ENCODE measurements around the gene TNFAIP1.
"Not testable (repeated sequence)": the region's sequence is repeated elsewhere in the genome, so short reads cannot be mapped to it uniquely, and the experiment has no call there.

The TNFAIP1 gene

DNA sequence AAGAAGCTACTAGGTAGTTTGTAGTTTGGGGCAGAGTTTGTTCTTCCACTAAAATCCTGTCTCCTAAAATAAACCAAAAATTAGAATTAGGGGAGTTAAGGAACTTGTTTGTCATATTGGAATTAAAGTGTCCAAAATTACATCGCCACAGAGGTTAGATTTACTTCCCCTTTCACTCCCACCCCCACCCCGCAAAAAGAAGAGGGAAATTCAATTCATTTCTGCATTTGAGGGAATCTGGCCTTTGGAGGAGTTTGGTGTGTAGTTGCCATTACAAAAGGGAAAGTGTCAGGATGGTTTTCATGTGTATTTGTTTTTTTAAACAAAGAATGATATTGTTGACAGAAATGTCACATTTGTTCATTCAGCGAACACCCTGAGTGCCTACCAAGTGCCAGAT is 10.8 kb upstream of the TNFAIP1 start:
- DNase-seq (ENCODE audit: low spot score): no peak

GRCh38 chr17:28325211-28325610 is 10.3 kb upstream of the TNFAIP1 start:
- no peak for DNase-seq (ENCODE audit: low spot score)

DNA sequence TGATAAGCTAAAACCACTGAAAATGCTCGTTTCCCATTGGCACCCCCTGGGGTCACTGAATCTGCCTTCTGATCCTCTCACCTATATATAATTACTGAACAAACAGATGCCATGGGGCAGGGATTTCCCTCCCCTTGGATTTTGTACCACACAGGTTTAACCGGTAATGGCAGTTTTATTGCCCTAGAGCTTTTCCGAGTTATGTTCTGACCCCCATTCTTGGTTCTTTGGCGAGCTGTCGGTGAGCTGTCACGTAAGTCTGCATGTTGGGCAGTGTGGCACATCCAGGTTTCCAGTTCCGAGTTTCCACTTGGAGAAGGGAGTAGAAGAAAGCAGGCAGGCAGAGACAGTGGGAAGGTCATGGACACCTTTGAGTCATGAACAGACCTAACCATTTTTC is 9.4 kb upstream of the TNFAIP1 start:
- no peak for DNase-seq (ENCODE audit: low spot score)

DNA sequence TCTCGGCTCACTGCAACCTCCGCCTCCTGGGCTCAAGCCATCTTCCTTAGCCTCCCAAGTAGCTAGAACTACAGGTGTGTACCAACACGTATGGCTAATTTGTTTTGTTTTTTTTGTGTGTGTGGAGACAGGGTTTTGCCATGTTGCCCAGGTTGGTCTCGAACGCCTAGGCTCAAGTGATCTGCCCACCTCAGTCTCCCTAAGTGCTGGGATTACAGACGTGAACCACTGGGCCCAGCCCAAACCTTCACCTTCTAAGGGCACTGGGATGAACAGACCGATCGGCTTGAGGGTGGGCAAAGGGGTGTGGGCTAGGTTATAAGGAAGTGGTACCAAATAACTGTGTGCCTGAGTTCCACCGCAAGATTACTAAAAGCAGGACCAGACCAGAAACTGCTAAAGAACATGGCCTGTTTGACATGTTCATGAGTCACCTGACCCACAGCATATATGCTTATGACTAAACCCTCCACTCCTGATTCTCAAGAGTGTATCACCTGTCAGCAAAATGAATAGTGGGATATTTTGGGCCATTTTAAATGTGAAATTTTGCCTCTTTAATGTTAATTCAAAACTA is 8.4 kb upstream of the TNFAIP1 start:
- no peak for DNase-seq (ENCODE audit: low spot score)

DNA sequence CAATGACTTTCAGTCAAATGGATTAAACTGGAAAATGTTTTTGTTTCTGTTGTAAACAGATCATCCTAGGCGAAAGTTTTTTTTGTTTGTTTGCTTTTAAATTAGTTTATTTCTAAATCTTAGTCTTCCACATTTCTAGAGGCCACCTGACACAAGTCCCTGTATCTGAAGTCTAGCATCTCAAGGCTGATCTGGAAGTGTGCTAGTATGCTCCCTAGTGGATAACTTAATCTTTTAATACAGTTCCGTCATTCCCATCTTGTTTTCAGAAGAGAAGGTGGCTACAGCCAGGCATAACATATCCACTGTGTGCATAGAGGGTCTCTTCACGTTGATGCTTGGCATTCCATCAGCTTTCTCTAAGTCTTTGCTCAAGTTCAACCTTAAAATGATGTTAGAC is 7.9 kb upstream of the TNFAIP1 start:
- no peak for DNase-seq (ENCODE audit: low spot score)

DNA sequence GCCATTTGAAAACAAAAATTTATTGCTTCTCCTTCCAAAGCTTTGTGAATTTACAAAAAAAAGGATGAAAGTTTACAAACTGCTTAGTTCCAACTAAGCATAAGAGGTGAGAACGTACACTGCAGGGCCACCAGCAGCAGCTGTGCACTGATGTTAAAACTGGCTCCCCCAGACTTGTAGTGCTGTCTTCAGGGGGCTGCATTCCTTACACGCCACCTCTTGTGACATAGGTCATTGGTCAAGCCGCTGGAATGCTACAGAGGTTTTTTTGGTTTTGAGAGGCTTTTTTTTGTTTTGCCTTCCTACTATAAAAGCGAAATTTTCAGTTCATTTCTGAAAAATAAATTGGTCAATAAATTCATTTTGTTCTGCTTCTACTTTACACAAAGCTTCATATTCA is 7.2 kb upstream of the TNFAIP1 start:
- no peak for DNase-seq (ENCODE audit: low spot score)

DNA sequence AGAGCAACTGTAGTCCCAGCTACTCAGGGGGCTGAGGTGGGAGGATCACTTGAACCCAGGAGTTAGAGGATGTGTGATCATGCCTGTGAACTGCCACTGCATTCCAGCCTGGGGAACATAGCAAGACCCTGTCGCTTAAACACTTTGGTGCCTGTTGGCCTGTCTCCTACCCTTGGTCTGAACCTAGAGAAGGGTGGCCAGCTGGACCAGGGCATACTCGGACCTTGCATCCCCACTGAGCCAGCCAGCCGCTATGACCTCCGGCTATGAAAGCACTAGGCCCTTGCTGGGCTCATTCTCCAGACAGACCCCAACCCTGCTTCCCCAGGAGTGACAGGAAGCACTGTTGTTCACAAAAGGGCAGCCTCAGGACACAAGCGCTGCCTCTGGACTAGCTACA is 4.9 kb upstream of the TNFAIP1 start:
- no peak for DNase-seq (ENCODE audit: low spot score)

DNA sequence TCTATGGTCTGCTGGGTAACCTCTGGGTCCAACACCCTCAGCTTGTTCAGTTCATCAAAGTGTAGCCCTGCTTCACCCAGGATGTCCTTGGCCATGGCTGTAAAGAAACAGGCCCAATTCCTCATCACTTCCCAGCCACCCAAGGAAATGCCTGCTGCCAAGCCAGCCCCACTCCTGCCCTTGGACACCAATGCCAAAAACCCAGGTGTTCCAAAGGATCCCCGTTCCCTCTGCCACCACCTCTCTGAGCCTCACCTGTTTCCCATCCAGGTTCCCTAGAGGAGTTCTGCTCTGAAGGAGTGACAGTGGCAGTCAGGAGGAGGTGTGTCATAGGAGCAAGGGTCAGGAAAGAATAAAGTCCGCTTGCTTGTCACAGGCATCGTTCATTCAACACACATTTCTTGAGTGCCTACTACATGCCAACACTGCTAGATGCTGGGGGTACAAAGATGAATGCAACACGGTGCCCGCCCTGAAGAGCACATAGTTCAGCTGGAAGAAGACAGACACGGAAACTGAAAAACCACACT is 3.6 kb upstream of the TNFAIP1 start:
- DNase-seq (ENCODE audit: low spot score): no peak

GRCh38 chr17:28333083-28333746 is 2.3 kb upstream of the TNFAIP1 start:
- no peak for DNase-seq (ENCODE audit: low spot score)

DNA sequence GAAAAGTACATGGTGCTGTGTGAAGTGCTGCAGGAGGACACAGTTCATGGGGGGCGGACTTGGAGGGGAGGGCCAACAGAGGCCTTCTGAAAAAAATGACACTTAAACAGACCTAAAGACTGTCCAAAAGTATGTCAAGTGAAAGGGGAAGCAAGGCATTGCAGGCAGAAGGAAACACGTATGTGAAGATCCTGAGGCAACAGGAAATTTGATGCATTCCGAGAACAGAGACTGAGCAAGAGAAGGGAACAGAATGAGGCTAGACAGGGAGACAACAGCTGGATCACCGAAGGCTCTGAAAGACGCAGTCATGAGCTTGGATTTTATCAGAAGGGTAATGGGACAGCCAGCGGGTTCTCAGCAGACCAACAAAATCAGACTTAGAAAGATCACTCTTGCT is 1.4 kb upstream of the TNFAIP1 start:
- no peak for DNase-seq (ENCODE audit: low spot score)

GRCh38 chr17:28334666-28335200 is 828 bp upstream of the TNFAIP1 start:
- DNase-seq (ENCODE audit: low spot score): no peak

GRCh38 chr17:28335959-28336871 is 654 bp downstream of the TNFAIP1 start:
- no peak for DNase-seq (ENCODE audit: low spot score)

GRCh38 chr17:28338056-28338768 is 2.7 kb downstream of the TNFAIP1 start:
- no peak for DNase-seq (ENCODE audit: low spot score)

- DNase-seq (ENCODE audit: low spot score): not testable (repeated sequence)
Measured at GRCh38 chr17:28338769-28339212, 3.2 kb downstream of the TNFAIP1 start.

GRCh38 chr17:28339431-28339830 is 3.9 kb downstream of the TNFAIP1 start:
- no peak for DNase-seq (ENCODE audit: low spot score)

GRCh38 chr17:28340374-28340773 is 4.8 kb downstream of the TNFAIP1 start:
- DNase-seq (ENCODE audit: low spot score): no peak

- no peak for DNase-seq (ENCODE audit: low spot score)
Measured at GRCh38 chr17:28341516-28341915, 6.0 kb downstream of the TNFAIP1 start.

DNA sequence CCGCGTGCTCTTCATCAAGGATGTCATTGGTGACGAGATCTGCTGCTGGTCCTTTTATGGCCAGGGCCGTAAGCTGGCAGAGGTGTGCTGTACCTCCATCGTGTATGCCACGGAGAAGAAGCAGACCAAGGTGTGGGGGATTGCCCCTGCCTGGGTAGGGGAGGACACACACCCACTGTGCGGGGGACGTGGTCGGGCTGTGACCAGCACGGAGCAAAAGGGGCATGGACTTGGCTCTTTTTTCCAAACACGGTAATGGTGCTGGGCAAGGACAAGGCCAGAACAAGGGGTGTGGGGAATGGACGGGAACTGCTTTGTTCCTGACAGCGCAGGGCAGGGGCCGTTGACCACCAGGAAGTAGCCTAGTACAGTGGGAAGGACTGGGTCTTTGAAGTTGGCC is 6.8 kb downstream of the TNFAIP1 start:
- no peak for DNase-seq (ENCODE audit: low spot score)

DNA sequence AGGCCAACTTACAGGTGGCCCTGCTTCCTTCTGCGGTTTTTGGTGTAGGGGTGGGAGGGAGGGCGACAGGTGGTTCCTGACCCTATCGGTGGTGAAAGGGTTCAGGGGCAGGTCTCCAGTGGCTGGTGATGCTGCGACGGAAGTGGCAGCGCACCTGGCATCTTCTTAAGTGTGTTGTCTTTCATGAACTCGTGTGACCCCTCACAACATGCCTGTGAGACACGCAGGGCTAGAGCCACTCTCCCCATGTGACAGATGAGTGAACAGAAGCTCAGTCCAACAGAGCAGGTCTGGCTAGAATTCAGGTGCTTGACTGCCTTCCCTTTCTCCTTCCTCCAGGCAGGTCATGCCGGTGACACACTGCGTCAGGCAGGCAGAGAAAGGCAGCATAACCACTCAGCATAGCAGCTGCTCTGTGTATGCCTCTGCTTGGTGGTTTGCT is 8.0 kb downstream of the TNFAIP1 start:
- no peak for DNase-seq (ENCODE audit: low spot score)

DNA sequence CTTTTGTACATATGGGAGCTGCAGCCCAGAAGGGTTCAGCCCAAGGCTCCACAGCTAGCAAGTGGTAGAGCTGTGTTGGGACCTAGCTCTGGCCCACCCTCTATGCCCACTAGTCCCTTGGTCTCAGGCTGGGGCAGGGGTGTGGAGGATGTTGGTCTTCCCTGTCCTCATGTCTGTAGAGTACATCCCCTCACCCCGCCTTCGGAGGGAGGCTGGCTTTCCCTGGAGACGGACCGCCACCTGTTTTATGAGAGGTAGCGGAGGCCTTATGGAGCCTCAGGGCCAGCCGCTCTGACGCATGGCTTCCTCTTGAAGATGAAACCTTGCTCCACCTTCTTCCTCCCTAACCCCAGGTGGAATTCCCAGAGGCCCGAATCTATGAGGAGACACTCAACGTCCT is 8.4 kb downstream of the TNFAIP1 start:
- DNase-seq (ENCODE audit: low spot score): no peak

DNA sequence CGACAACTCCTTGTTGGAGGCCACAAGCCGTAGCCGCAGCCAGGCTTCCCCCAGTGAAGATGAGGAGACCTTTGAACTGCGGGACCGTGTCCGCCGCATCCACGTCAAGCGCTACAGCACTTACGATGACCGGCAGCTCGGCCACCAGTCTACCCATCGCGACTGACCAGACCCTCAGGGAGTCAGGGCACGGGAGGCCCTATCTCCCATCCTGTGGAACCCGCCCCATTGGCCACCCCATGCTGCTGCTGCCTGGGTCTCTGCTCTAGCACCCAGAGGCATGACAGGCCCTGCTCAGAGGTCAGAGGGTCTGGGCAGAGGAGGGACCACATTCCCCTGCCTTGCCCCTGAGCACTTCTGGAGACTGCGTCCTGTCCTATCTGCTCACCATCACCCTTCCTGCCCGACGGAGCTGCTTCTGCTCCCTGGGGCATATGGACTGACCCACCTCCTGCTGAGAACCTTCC is 8.9 kb downstream of the TNFAIP1 start:
- no peak for DNase-seq (ENCODE audit: low spot score)

Data from left forelimb (tissue), 1 donor.